HepG2 (cell line): ENCODE results near the gene PSMB10. TPM values are rescaled to one million over a fixed set of nuclear protein-coding genes. Genes with fewer than 3 reads are reported as not detected.

Source experiments
- EP300 ChIP-seq, 3 experiments: sonication (generic) in 1 of 3; formaldehyde crosslinking in 1 of 3; IDR thresholded peaks; 2 replicates each; pipeline versions ENCODE4 v1.5.1 to v1.6.1; 2011 to 2020; ENCODE audit warnings: low read depth in 2 of 3, low read length in 2 of 3, borderline replicate concordance in 1 of 3, improper control_type of control experiment in 1 of 3, mild to moderate bottlenecking in 1 of 3, missing genetic modification reagents in 1 of 3, moderate library complexity in 1 of 3
- ESRRA ChIP-seq: sonication (generic); formaldehyde crosslinking; IDR thresholded peaks from 2 replicates; pipeline ENCODE4 v1.5.1; 2020; ENCODE audit warnings: mild to moderate bottlenecking, low read depth, missing genetic modification reagents
- FOXM1 ChIP-seq: sonication (generic); formaldehyde crosslinking; IDR thresholded peaks from 2 replicates; pipeline ENCODE4 v1.5.0; 2020; ENCODE audit warnings: missing genetic modification reagents
- HMG20A ChIP-seq: IDR thresholded peaks from 2 replicates; pipeline ENCODE4 v1.6.1; 2016; ENCODE audit warnings: borderline replicate concordance
- IRF1 ChIP-seq: sonication (generic); formaldehyde crosslinking; IDR thresholded peaks from 2 replicates; pipeline ENCODE4 v1.4.0; 2020; ENCODE audit warnings: low read depth, mild to moderate bottlenecking, missing genetic modification reagents
- KLF13 ChIP-seq: sonication (generic); formaldehyde crosslinking; IDR thresholded peaks from 2 replicates; pipeline ENCODE4 v1.4.0; 2020; ENCODE audit warnings: mild to moderate bottlenecking, missing genetic modification reagents
- NFKB2 ChIP-seq: sonication (generic); formaldehyde crosslinking; IDR thresholded peaks from 2 replicates; pipeline ENCODE4 v1.4.0; 2020; ENCODE audit warnings: missing genetic modification reagents, borderline replicate concordance
- NR3C1 ChIP-seq: sonication (generic); formaldehyde crosslinking; IDR thresholded peaks from 2 replicates; pipeline ENCODE4 v1.4.0; 2020; ENCODE audit warnings: missing genetic modification reagents
- TCF12 ChIP-seq, 2 experiments: fragments of 450-650 bp in 1 of 2; sonication (generic) in 1 of 2; formaldehyde crosslinking in 1 of 2; IDR thresholded peaks; 2 replicates each; pipeline versions ENCODE4 v1.6.1 to v1.8.0; 2017 to 2022; ENCODE audit warnings: antibody characterized with exemption in 1 of 2, mild to moderate bottlenecking in 1 of 2, missing genetic modification reagents in 1 of 2, moderate library complexity in 1 of 2
- YEATS4 ChIP-seq: sonication (generic); formaldehyde crosslinking; IDR thresholded peaks from 2 replicates; pipeline ENCODE4 v1.4.0; 2020; ENCODE audit warnings: missing genetic modification reagents, borderline replicate concordance
- ZBTB10 ChIP-seq: sonication (generic); formaldehyde crosslinking; IDR thresholded peaks from 2 replicates; pipeline ENCODE4 v1.4.0; 2020; ENCODE audit warnings: missing genetic modification reagents, borderline replicate concordance
- ZKSCAN8 ChIP-seq: IDR thresholded peaks from 2 replicates; pipeline ENCODE4 v1.6.1; 2016; ENCODE audit warnings: borderline replicate concordance, missing genetic modification reagents, missing compliant biosample characterization
- ZNF614 ChIP-seq: IDR thresholded peaks from 2 replicates; pipeline ENCODE4 v1.6.1; 2018; ENCODE audit warnings: missing biosample characterization, missing genetic modification reagents, inconsistent platforms, borderline replicate concordance
- ZNF672 ChIP-seq: sonication (generic); formaldehyde crosslinking; IDR thresholded peaks from 2 replicates; pipeline ENCODE4 v1.8.1; 2022; ENCODE audit warnings: missing genetic modification reagents
- ZNF674 ChIP-seq: sonication (generic); formaldehyde crosslinking; IDR thresholded peaks from 2 replicates; pipeline ENCODE4 v1.5.0; 2020; ENCODE audit warnings: low read depth, mild to moderate bottlenecking, missing genetic modification reagents
- polyA plus RNA-seq, 8 experiments: library from polyadenylated mRNA; depleted of rRNA in 3 of 8; stranded (reverse) in 7 of 8; unstranded in 1 of 8; fragments of >200 nt; fragmentation: Illumina TruSeq in 4 of 8; extraction: Trizol in 4 of 8; gene quantifications; 2 replicates each; pipeline versions ENCODE4 v1.2.1 to v1.2.3, GENCODE V29; 2011 to 2016; ENCODE audit warnings: low read depth in 4 of 8, missing spikeins in 1 of 8, mixed read lengths in 1 of 8; ENCODE audit not compliant: insufficient read depth in 1 of 8
- total RNA-seq, 5 experiments: library from RNA; depleted of rRNA; stranded (reverse); fragments of >200 nt; fragmentation: Illumina TruSeq; extraction: Trizol; gene quantifications; 2 replicates each; pipeline ENCODE4 v1.2.3, GENCODE V29; 2016; ENCODE audit warnings: low read depth in 1 of 5
- TF ChIP-seq, protein P1 (sequence below): sonication (generic); formaldehyde crosslinking; IDR thresholded peaks from 2 replicates; pipeline ENCODE4 v1.4.0; 2020; ENCODE audit warnings: missing genetic modification reagents
- TF ChIP-seq, protein P2 (sequence below): IDR thresholded peaks from 2 replicates; pipeline ENCODE4 v1.6.1; 2016; ENCODE audit warnings: low read depth, borderline replicate concordance
- TF ChIP-seq, protein P3 (sequence below): sonication (generic); formaldehyde crosslinking; IDR thresholded peaks from 2 replicates; pipeline ENCODE4 v1.4.0; 2020; ENCODE audit warnings: missing genetic modification reagents

The PSMB10 gene
- total and polyA plus RNA-seq, 2 of the 13 experiments (the other 11 are each of a cell fraction or from before 2014, with no cell fraction given): 12.7 to 65.9 TPM

- TF ChIP-seq FOXM1: 0 out of 2 replicates have a peak, but pooled peaks have one; percentile 1
- TF ChIP-seq ZNF672 (CRISPR knock-in tag): no peak
- no peak for TF ChIP-seq ESRRA (CRISPR knock-in tag)
- TF ChIP-seq, protein P1, sequence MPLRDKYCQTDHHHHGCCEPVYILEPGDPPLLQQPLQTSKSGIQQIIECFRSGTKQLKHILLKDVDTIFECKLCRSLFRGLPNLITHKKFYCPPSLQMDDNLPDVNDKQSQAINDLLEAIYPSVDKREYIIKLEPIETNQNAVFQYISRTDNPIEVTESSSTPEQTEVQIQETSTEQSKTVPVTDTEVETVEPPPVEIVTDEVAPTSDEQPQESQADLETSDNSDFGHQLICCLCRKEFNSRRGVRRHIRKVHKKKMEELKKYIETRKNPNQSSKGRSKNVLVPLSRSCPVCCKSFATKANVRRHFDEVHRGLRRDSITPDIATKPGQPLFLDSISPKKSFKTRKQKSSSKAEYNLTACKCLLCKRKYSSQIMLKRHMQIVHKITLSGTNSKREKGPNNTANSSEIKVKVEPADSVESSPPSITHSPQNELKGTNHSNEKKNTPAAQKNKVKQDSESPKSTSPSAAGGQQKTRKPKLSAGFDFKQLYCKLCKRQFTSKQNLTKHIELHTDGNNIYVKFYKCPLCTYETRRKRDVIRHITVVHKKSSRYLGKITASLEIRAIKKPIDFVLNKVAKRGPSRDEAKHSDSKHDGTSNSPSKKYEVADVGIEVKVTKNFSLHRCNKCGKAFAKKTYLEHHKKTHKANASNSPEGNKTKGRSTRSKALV (CRISPR knock-in tag): no peak; the same call in 1 of the 2 replicates
- TF ChIP-seq EP300 (IDR thresholded peaks at IDR 0.05; ENCODE audit: low read depth in 2 of 2, low read length in 2 of 2): peak in 1 of 2 experiments; percentile 73; a peak in 1 of 4 replicates
- TF ChIP-seq EP300 (CRISPR knock-in tag; IDR thresholded peaks at IDR 0.05; ENCODE audit: borderline replicate concordance): no peak
- no peak for TF ChIP-seq KLF13
- peak; percentile 82; the same call in 1 of the 2 replicates for TF ChIP-seq YEATS4 (CRISPR knock-in tag)
- TF ChIP-seq ZBTB10: no peak
- peak; percentile 35; the same call in 1 of the 2 replicates for TF ChIP-seq NFKB2 (CRISPR knock-in tag)
- TF ChIP-seq IRF1: no peak; the same call in none of the 2 replicates
- TF ChIP-seq ZNF674: no peak
- TF ChIP-seq, protein P2, sequence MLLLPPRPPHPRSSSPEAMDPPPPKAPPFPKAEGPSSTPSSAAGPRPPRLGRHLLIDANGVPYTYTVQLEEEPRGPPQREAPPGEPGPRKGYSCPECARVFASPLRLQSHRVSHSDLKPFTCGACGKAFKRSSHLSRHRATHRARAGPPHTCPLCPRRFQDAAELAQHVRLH: peak; percentile 86
- TF ChIP-seq, protein P3, sequence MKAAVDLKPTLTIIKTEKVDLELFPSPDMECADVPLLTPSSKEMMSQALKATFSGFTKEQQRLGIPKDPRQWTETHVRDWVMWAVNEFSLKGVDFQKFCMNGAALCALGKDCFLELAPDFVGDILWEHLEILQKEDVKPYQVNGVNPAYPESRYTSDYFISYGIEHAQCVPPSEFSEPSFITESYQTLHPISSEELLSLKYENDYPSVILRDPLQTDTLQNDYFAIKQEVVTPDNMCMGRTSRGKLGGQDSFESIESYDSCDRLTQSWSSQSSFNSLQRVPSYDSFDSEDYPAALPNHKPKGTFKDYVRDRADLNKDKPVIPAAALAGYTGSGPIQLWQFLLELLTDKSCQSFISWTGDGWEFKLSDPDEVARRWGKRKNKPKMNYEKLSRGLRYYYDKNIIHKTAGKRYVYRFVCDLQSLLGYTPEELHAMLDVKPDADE (CRISPR knock-in tag): 0 out of 2 replicates have a peak, but pooled peaks have one; percentile 40
- no peak for TF ChIP-seq NR3C1 (CRISPR knock-in tag)
- TF ChIP-seq ZNF614 (CRISPR knock-in tag): peak; percentile 66; the same call in 1 of the 2 replicates
- TF ChIP-seq ZKSCAN8 (CRISPR knock-in tag): peak; percentile 61; the same call in 1 of the 2 replicates
- 0 out of 2 replicates have a peak, but pooled peaks have one; percentile 9 for TF ChIP-seq HMG20A (CRISPR knock-in tag)
- TF ChIP-seq TCF12 (IDR thresholded peaks at IDR 0.05): no peak
- no peak; the same call in 1 of the 2 replicates for TF ChIP-seq TCF12 (CRISPR knock-in tag; IDR thresholded peaks at IDR 0.05)
These were observed 32.0 kb upstream of the PSMB10 start, which contains the start of gene SLC12A4 (continued) for GRCh38 chr16:67968400-67969253.
